ENCODE measurements around the gene CDH13.

The CDH13 gene

GRCh38 chr16:83651871-83652270, 1025.1 kb downstream of the CDH13 start:
- H3K4me3 ChIP-seq (replicated peaks; ENCODE audit: insufficient read depth, low read length), result no peak overlapping the region
- H3K27me3 ChIP-seq (ENCODE audit: insufficient read depth, poor library complexity, severe bottlenecking), result no peaks in the 10 kb centered on the region
- H3K27ac ChIP-seq (replicated peaks), result no peak overlapping the region
- DNase-seq (ENCODE audit: low read depth in 1 of 2, low spot score in 1 of 2), result no peak
- no peak for TF ChIP-seq CTCF (IDR thresholded peaks at IDR 0.05; ENCODE audit: insufficient read depth, low read length)
- no peak for TF ChIP-seq POLR2AphosphoS5 (IDR thresholded peaks at IDR 0.05; ENCODE audit: low read depth)
- TF ChIP-seq SPI1 (IDR thresholded peaks at IDR 0.05; ENCODE audit: borderline replicate concordance, low read depth), result no peak
- TF ChIP-seq GABPA (IDR thresholded peaks at IDR 0.05; ENCODE audit: low read depth), result no peak
- no peak for TF ChIP-seq REST (IDR thresholded peaks at IDR 0.05; ENCODE audit: insufficient replicate concordance, low read depth)

GRCh38 chr16:83652943-83653342, 1026.2 kb downstream of the CDH13 start:
- no peak for TF ChIP-seq POLR2AphosphoS5 (IDR thresholded peaks at IDR 0.05; ENCODE audit: low read depth)
- no peak for TF ChIP-seq CTCF (IDR thresholded peaks at IDR 0.05; ENCODE audit: insufficient read depth, low read length)
- no peak for TF ChIP-seq SPI1 (IDR thresholded peaks at IDR 0.05; ENCODE audit: borderline replicate concordance, low read depth)
- TF ChIP-seq REST (IDR thresholded peaks at IDR 0.05; ENCODE audit: insufficient replicate concordance, low read depth), result no peak
- TF ChIP-seq GABPA (IDR thresholded peaks at IDR 0.05; ENCODE audit: low read depth), result no peak
- no peak overlapping the region for H3K27ac ChIP-seq (replicated peaks)
- H3K27me3 ChIP-seq (ENCODE audit: insufficient read depth, poor library complexity, severe bottlenecking), result no peaks in the 10 kb centered on the region
- no peak overlapping the region for H3K4me3 ChIP-seq (replicated peaks; ENCODE audit: insufficient read depth, low read length)
- DNase-seq (ENCODE audit: low read depth in 1 of 2, low spot score in 1 of 2), result no peak

GRCh38 chr16:83653785-83654184, 1027.0 kb downstream of the CDH13 start:
- no peaks in the 10 kb centered on the region for H3K27me3 ChIP-seq (ENCODE audit: insufficient read depth, poor library complexity, severe bottlenecking)
- no peak overlapping the region for H3K27ac ChIP-seq (replicated peaks)
- no peak overlapping the region for H3K4me3 ChIP-seq (replicated peaks; ENCODE audit: insufficient read depth, low read length)
- TF ChIP-seq POLR2AphosphoS5 (IDR thresholded peaks at IDR 0.05; ENCODE audit: low read depth) (no peak), CTCF (IDR thresholded peaks at IDR 0.05; ENCODE audit: insufficient read depth, low read length) (no peak), GABPA (IDR thresholded peaks at IDR 0.05; ENCODE audit: low read depth) (no peak)
- DNase-seq (ENCODE audit: low read depth in 1 of 2, low spot score in 1 of 2), result no peak

- TF ChIP-seq CTCF (IDR thresholded peaks at IDR 0.05; ENCODE audit: insufficient read depth, low read length), result no peak
- no peak for TF ChIP-seq POLR2AphosphoS5 (IDR thresholded peaks at IDR 0.05; ENCODE audit: low read depth)
- no peak for TF ChIP-seq GABPA (IDR thresholded peaks at IDR 0.05; ENCODE audit: low read depth)
- TF ChIP-seq SPI1 (IDR thresholded peaks at IDR 0.05; ENCODE audit: borderline replicate concordance, low read depth), result no peak
- TF ChIP-seq REST (IDR thresholded peaks at IDR 0.05; ENCODE audit: insufficient replicate concordance, low read depth), result no peak
- Histone ChIP-seq H3K4me3 (replicated peaks; ENCODE audit: insufficient read depth, low read length) (no peak overlapping the region), H3K27ac (replicated peaks) (no peak overlapping the region), H3K27me3 (ENCODE audit: insufficient read depth, poor library complexity, severe bottlenecking) (no peaks in the 10 kb centered on the region)
- DNase-seq (ENCODE audit: low read depth in 1 of 2, low spot score in 1 of 2), result no peak
These were observed 1033.5 kb downstream of the CDH13 start for GRCh38 chr16:83660282-83660681.
